GM19023 (cell line): ENCODE data around the gene CORT.
"Not testable (repeated sequence)": the region's sequence is repeated elsewhere in the genome, so short reads cannot be mapped to it uniquely, and the experiment has no call there.

ENCODE experiments used
- ATAC-seq: cut with Tn5 transposase; IDR thresholded peaks from one replicate; pipeline ENCODE4 v1.9.1; 2021; ENCODE audit warnings: mild to moderate bottlenecking, moderate library complexity; ENCODE audit not compliant: unreplicated experiment

The CORT gene

GRCh38 chr1:10474309-10474612 is 24.4 kb downstream of the CORT start:
- ATAC-seq, result not testable (repeated sequence)

- peak; percentile 65 for ATAC-seq
Observed at GRCh38 chr1:10474613-10475507, 25.0 kb downstream of the CORT start, which contains the start of gene PEX14. PEX14 (plus strand) TSS chr1:10474950; CDS start chr1:10474967, 17 bp downstream.

GRCh38 chr1:10475510-10475909 is 25.7 kb downstream of the CORT start:
- ATAC-seq, result no peak

GRCh38 chr1:10479296-10479695 is 29.5 kb downstream of the CORT start:
- ATAC-seq, result no peak

GRCh38 chr1:10480614-10481013 is 30.8 kb downstream of the CORT start:
- no peak for ATAC-seq

GRCh38 chr1:10484521-10484920 is 34.7 kb downstream of the CORT start:
- ATAC-seq, result no peak

GRCh38 chr1:10489291-10490055 is 39.6 kb downstream of the CORT start:
- no peak for ATAC-seq

GRCh38 chr1:10490286-10490970 is 40.6 kb downstream of the CORT start:
- ATAC-seq, result no peak

- ATAC-seq, result no peak
Observed at GRCh38 chr1:10494418-10494753, 44.6 kb downstream of the CORT start.

GRCh38 chr1:10494754-10495474 is 45.1 kb downstream of the CORT start:
- peak; percentile 76 for ATAC-seq

- no peak for ATAC-seq
Observed at GRCh38 chr1:10495475-10495817, 45.6 kb downstream of the CORT start.

GRCh38 chr1:10495952-10496351 is 46.1 kb downstream of the CORT start:
- ATAC-seq, result no peak

GRCh38 chr1:10497109-10497508 is 47.3 kb downstream of the CORT start:
- no peak for ATAC-seq

GRCh38 chr1:10498231-10498630 is 48.4 kb downstream of the CORT start:
- no peak for ATAC-seq
